Neural cell (in vitro differentiated cells): ENCODE results near the gene DENND6A. TPM values are rescaled to one million over a fixed set of nuclear protein-coding genes. Genes with fewer than 3 reads are reported as not detected.

Source experiments
- H2AFZ ChIP-seq: fragments of 200-600, 300-800 bp; sonication (generic), shearing (Covaris generic); 2 replicates; pipeline ENCODE4 v1.6.0; 2014; ENCODE audit warnings: low read depth, mild to moderate bottlenecking, antibody characterized with exemption, low read length, moderate library complexity
- H3F3A ChIP-seq: fragments of 200-600 bp; shearing (Covaris generic); 2 replicates; pipeline ENCODE4 v1.6.1; 2016; ENCODE audit warnings: mild to moderate bottlenecking, moderate library complexity, mixed read lengths, antibody characterized with exemption, low read length; ENCODE audit not compliant: insufficient read depth, poor library complexity, severe bottlenecking
- H3K27ac ChIP-seq: fragments of 200-600, 300-800 bp; sonication (generic), shearing (Covaris generic); 2 replicates; pipeline ENCODE4 v1.5.1; 2014; ENCODE audit warnings: mild to moderate bottlenecking, low read length, moderate library complexity
- H3K27me3 ChIP-seq: fragments of 300-800, 200-600 bp; sonication (generic), shearing (Covaris generic); 2 replicates; pipeline ENCODE4 v1.6.0; 2014; ENCODE audit warnings: mild to moderate bottlenecking, low read depth, low read length, moderate library complexity; ENCODE audit not compliant: insufficient read depth
- H3K36me3 ChIP-seq: fragments of 300-800, 200-600 bp; sonication (generic), shearing (Covaris generic); 2 replicates; pipeline ENCODE4 v1.5.1; 2014; ENCODE audit warnings: mild to moderate bottlenecking, antibody characterized with exemption, low read length, moderate library complexity; ENCODE audit not compliant: insufficient read depth
- H3K4me2 ChIP-seq: fragments of 300-800, 200-600 bp; sonication (generic), shearing (Covaris generic); 2 replicates; pipeline ENCODE4 v1.6.0; 2014; ENCODE audit warnings: mild to moderate bottlenecking, low read length
- H3K4me3 ChIP-seq: fragments of 300-800, 200-600 bp; sonication (generic), shearing (Covaris generic); 2 replicates; pipeline ENCODE4 v1.5.1; 2014; ENCODE audit warnings: mild to moderate bottlenecking, low read length, moderate library complexity
- H3K79me2 ChIP-seq: fragments of 200-600 bp; shearing (Covaris generic); replicated peaks from 2 replicates; pipeline ENCODE4 v1.6.0; 2014; ENCODE audit warnings: mild to moderate bottlenecking, low read length, moderate library complexity; ENCODE audit not compliant: insufficient read depth
- H3K9ac ChIP-seq: fragments of 300-800, 200-600 bp; sonication (generic), shearing (Covaris generic); 2 replicates; pipeline ENCODE4 v1.6.1; 2016; ENCODE audit warnings: mild to moderate bottlenecking, low read length, mixed read lengths
- H3K9me2 ChIP-seq: fragments of 200-600 bp; shearing (Covaris generic); 2 replicates; pipeline ENCODE4 v1.6.1; 2016; ENCODE audit warnings: mild to moderate bottlenecking, low read length, mixed read lengths; ENCODE audit not compliant: insufficient read depth
- H3K9me3 ChIP-seq: fragments of 200-600, 300-800 bp; sonication (generic), shearing (Covaris generic); 2 replicates; pipeline ENCODE4 v1.6.1; 2016; ENCODE audit warnings: mild to moderate bottlenecking, mixed run types, low read length, moderate library complexity, mixed read lengths
- H4K20me1 ChIP-seq: fragments of 200-600 bp; shearing (Covaris generic); 2 replicates; pipeline ENCODE4 v1.6.1; 2016; ENCODE audit warnings: mild to moderate bottlenecking, mixed run types; ENCODE audit not compliant: insufficient read depth
- CTCF ChIP-seq: fragments of 450-650 bp; IDR thresholded peaks from 2 replicates; pipeline ENCODE4 v1.5.1; 2014; ENCODE audit warnings: antibody characterized with exemption, mild to moderate bottlenecking, moderate library complexity; ENCODE audit not compliant: poor library complexity, severe bottlenecking
- EP300 ChIP-seq: fragments of 450-650 bp; conservative IDR thresholded peaks from 2 replicates; pipeline ENCODE4 v1.6.1; 2014; ENCODE audit warnings: antibody characterized with exemption, mild to moderate bottlenecking, moderate library complexity; ENCODE audit not compliant: poor library complexity, severe bottlenecking
- EZH2 ChIP-seq: fragments of 200-600, 300-800 bp; shearing (Covaris generic), sonication (generic); IDR thresholded peaks from 2 replicates; pipeline ENCODE4 v1.6.1; 2014; ENCODE audit warnings: antibody characterized with exemption, low read length, borderline replicate concordance, mild to moderate bottlenecking; ENCODE audit not compliant: insufficient read depth, poor library complexity, severe bottlenecking
- MXI1 ChIP-seq: fragments of 450-650 bp; conservative IDR thresholded peaks from 2 replicates; pipeline ENCODE4 v1.6.1; 2014; ENCODE audit warnings: antibody characterized with exemption, mild to moderate bottlenecking; ENCODE audit not compliant: poor library complexity, severe bottlenecking
- POLR2AphosphoS5 ChIP-seq: IDR thresholded peaks from 2 replicates; pipeline ENCODE4 v1.6.1; 2012
- RAD21 ChIP-seq: fragments of 450-650 bp; conservative IDR thresholded peaks from 2 replicates; pipeline ENCODE4 v1.6.1; 2014; ENCODE audit warnings: antibody characterized with exemption, mild to moderate bottlenecking, moderate library complexity
- REST ChIP-seq: IDR thresholded peaks from 2 replicates; pipeline ENCODE4 v1.6.1; 2012; ENCODE audit warnings: borderline replicate concordance
- SMC3 ChIP-seq: fragments of 450-650 bp; conservative IDR thresholded peaks from 2 replicates; pipeline ENCODE4 v1.6.1; 2014; ENCODE audit warnings: antibody characterized with exemption, mild to moderate bottlenecking, moderate library complexity; ENCODE audit not compliant: poor library complexity
- TAF1 ChIP-seq: IDR thresholded peaks from 2 replicates; pipeline ENCODE4 v1.6.1; 2012; ENCODE audit warnings: low read depth
- polyA plus RNA-seq: library from polyadenylated mRNA; depleted of rRNA; stranded (reverse); fragments of >200 nt; gene quantifications from 2 replicates; pipeline ENCODE4 v1.2.3, GENCODE V29; 2014

The DENND6A gene
- polyA plus RNA-seq, 1 donor from 2014 or later: 24.0 TPM

GRCh38 chr3:57682284-57682683 is 10.6 kb downstream of the DENND6A start:
- H3K4me2 ChIP-seq: no peak overlapping the region
- no peak overlapping the region for H3K27ac ChIP-seq
- H4K20me1 ChIP-seq: no peaks in the 10 kb centered on the region
- no peak overlapping the region for H3K9ac ChIP-seq
- no peak overlapping the region for H3K4me3 ChIP-seq
- H3K79me2 ChIP-seq: peaks cover 18% of the 10 kb centered on the region
- H3K9me2 ChIP-seq: no peaks in the 10 kb centered on the region
- no peaks in the 10 kb centered on the region for H3F3A ChIP-seq
- H3K9me3 ChIP-seq: no peaks in the 10 kb centered on the region
- H3K36me3 ChIP-seq: peaks cover 9% of the 10 kb centered on the region
- no peaks in the 10 kb centered on the region for H3K27me3 ChIP-seq
- H2AFZ ChIP-seq: no peak overlapping the region
- TF ChIP-seq RAD21 (no peak), EP300 (no peak)

- no peak overlapping the region for H3K4me2 ChIP-seq
- H3K79me2 ChIP-seq: peaks cover 18% of the 10 kb centered on the region
- no peak overlapping the region for H2AFZ ChIP-seq
- H3K9me3 ChIP-seq: no peaks in the 10 kb centered on the region
- H3K36me3 ChIP-seq: peaks cover 9% of the 10 kb centered on the region
- no peak overlapping the region for H3K4me3 ChIP-seq
- no peak overlapping the region for H3K9ac ChIP-seq
- no peak overlapping the region for H3K27ac ChIP-seq
- TF ChIP-seq POLR2AphosphoS5: no peak
- no peaks in the 10 kb centered on the region for H4K20me1 ChIP-seq
- H3K27me3 ChIP-seq: no peaks in the 10 kb centered on the region
- H3F3A ChIP-seq: no peaks in the 10 kb centered on the region
- H3K9me2 ChIP-seq: no peaks in the 10 kb centered on the region
Measured at GRCh38 chr3:57681691-57682090, 11.2 kb downstream of the DENND6A start.

- Histone ChIP-seq H4K20me1 (no peaks in the 10 kb centered on the region), H3K79me2 (peaks cover 11% of the 10 kb centered on the region)
- TF ChIP-seq EP300 (no peak), RAD21 (no peak), MXI1 (no peak), TAF1 (no peak), EZH2 (no peak), REST (no peak)
Measured at GRCh38 chr3:57680046-57680445, 12.8 kb downstream of the DENND6A start.

GRCh38 chr3:57675530-57675929 is 17.3 kb downstream of the DENND6A start:
- Histone ChIP-seq H3K27ac (no peak overlapping the region), H3K4me2 (no peak overlapping the region), H3K4me3 (no peak overlapping the region), H3K36me3 (peaks cover 9% of the 10 kb centered on the region), H2AFZ (no peak overlapping the region), H4K20me1 (no peaks in the 10 kb centered on the region), H3K27me3 (no peaks in the 10 kb centered on the region), H3K9me3 (no peaks in the 10 kb centered on the region), H3K9ac (no peak overlapping the region), H3K9me2 (no peaks in the 10 kb centered on the region), H3F3A (no peaks in the 10 kb centered on the region), H3K79me2 (peaks cover 6% of the 10 kb centered on the region)
- TF ChIP-seq CTCF (no peak), MXI1 (no peak), POLR2AphosphoS5 (no peak), SMC3 (no peak), TAF1 (no peak), EP300 (no peak), RAD21 (no peak), REST (no peak), EZH2 (no peak)

More at GRCh38 chr3:57680046-57680445, 12.8 kb downstream of the DENND6A start:
- Histone ChIP-seq H3F3A (no peaks in the 10 kb centered on the region), H3K27ac (no peak overlapping the region), H3K9ac (no peak overlapping the region), H3K36me3 (peaks cover 9% of the 10 kb centered on the region), H3K4me3 (no peak overlapping the region), H3K9me3 (no peaks in the 10 kb centered on the region), H2AFZ (no peak overlapping the region), H3K9me2 (no peaks in the 10 kb centered on the region), H3K27me3 (no peaks in the 10 kb centered on the region), H3K4me2 (no peak overlapping the region)
